Stomach (tissue), 4 donors: ENCODE data around the gene TRIM10.

Source experiments
- EP300 ChIP-seq: sonication (generic); formaldehyde crosslinking; IDR thresholded peaks from one replicate; pipeline ENCODE4 v1.6.1; 2017; ENCODE audit warnings: antibody characterized with exemption
- POLR2A ChIP-seq, 4 donors: fragments of 450-650 bp; IDR thresholded peaks; one replicate each; pipeline ENCODE4 v1.6.1; 2016; ENCODE audit warnings: antibody characterized with exemption in 4 of 4, control low read depth in 2 of 4, mild to moderate bottlenecking in 1 of 4, moderate library complexity in 1 of 4
- POLR2AphosphoS5 ChIP-seq, 3 donors: sonication (generic); formaldehyde crosslinking; IDR thresholded peaks; one replicate each; pipeline ENCODE4 v1.6.1; 2016; ENCODE audit warnings: antibody characterized with exemption in 3 of 3
- TF ChIP-seq, protein P1 (sequence below), 7 experiments: fragments of 450-650 bp in 4 of 7; fragments of 200-600 bp in 3 of 7; sonication (generic) in 3 of 7; IDR thresholded peaks; one replicate each; pipeline ENCODE4 v1.5.1; 2016 to 2019; ENCODE audit warnings: antibody characterized with exemption in 7 of 7, control low read depth in 2 of 7, mild to moderate bottlenecking in 1 of 7

DNA sequence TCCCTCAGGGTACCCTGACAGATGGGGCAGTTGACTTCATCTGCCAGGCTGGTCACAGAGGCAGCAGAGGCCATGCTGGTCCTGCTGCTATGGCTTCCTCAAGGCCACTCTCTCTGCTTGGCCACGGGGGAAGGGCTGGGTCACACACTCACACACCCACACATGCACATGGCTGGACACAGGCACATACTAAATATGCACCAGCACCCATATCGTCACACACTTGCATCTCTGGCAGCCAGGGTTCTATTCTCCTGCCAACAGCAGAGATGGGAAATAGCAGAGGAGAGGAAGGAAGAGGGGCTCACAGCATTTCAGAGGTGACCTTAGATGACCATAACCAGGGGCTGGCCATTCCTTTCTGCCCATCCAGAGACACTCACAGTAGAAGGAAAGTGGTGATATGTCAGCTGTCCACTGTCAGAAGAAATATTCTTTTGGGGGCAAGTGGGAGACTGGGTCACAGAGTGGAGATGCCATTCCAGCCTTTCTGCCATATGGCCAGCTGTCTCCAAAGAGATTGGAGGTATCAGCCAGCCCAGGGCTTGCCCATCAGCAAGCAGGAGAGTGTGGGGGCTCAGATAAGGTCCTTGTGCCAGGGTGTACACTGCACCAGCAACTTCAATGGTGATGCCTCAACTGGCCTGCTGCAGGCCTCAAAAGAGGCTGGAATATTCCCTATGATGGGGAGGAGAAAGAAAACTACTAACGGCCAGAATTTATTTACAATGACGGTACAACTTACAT lies at the start of gene TRIM10:
- TF ChIP-seq, protein P1, sequence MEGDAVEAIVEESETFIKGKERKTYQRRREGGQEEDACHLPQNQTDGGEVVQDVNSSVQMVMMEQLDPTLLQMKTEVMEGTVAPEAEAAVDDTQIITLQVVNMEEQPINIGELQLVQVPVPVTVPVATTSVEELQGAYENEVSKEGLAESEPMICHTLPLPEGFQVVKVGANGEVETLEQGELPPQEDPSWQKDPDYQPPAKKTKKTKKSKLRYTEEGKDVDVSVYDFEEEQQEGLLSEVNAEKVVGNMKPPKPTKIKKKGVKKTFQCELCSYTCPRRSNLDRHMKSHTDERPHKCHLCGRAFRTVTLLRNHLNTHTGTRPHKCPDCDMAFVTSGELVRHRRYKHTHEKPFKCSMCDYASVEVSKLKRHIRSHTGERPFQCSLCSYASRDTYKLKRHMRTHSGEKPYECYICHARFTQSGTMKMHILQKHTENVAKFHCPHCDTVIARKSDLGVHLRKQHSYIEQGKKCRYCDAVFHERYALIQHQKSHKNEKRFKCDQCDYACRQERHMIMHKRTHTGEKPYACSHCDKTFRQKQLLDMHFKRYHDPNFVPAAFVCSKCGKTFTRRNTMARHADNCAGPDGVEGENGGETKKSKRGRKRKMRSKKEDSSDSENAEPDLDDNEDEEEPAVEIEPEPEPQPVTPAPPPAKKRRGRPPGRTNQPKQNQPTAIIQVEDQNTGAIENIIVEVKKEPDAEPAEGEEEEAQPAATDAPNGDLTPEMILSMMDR (IDR thresholded peaks at IDR 0.05): no peak
- TF ChIP-seq POLR2A (IDR thresholded peaks at IDR 0.05): no peak
- TF ChIP-seq POLR2AphosphoS5 (IDR thresholded peaks at IDR 0.05): no peak
- TF ChIP-seq EP300: no peak
